ENCODE results near the gene PCDH1. TPM values are rescaled to one million over a fixed set of nuclear protein-coding genes. Genes with fewer than 3 reads are reported as not detected.
"Not testable (repeated sequence)": the region's sequence is repeated elsewhere in the genome, so short reads cannot be mapped to it uniquely, and the experiment has no call there.

Gene PCDH1
- total RNA-seq, 1 donor from 2014 or later: 22.8 TPM

- Mint-ChIP-seq H3K27ac (no peak overlapping the region), H3K4me3 (no peak overlapping the region), H3K4me1 (ENCODE audit: unreplicated experiment) (no peaks in the 10 kb centered on the region), H3K27me3 (peaks cover 12% of the 10 kb centered on the region), H3K9me3 (no peaks in the 10 kb centered on the region), H3K36me3 (no peaks in the 10 kb centered on the region)
- TF ChIP-seq CTCF (conservative IDR thresholded peaks at IDR 0.05): no peak
- DNase-seq (ENCODE audit: extremely low spot score, unreplicated experiment): no peak
These were observed 20.3 kb upstream of the PCDH1 start for GRCh38 chr5:141898448-141899049.

GRCh38 chr5:141897425-141897824, 19.2 kb upstream of the PCDH1 start:
- H3K9me3 Mint-ChIP-seq: no peaks in the 10 kb centered on the region
- H3K36me3 Mint-ChIP-seq: no peaks in the 10 kb centered on the region
- DNase-seq (ENCODE audit: extremely low spot score, unreplicated experiment): no peak
- H3K27me3 Mint-ChIP-seq: peaks cover 12% of the 10 kb centered on the region
- H3K4me1 Mint-ChIP-seq (ENCODE audit: unreplicated experiment): no peaks in the 10 kb centered on the region
- H3K27ac Mint-ChIP-seq: no peak overlapping the region
- TF ChIP-seq CTCF (conservative IDR thresholded peaks at IDR 0.05): no peak
- H3K4me3 Mint-ChIP-seq: no peak overlapping the region

- not testable (repeated sequence) for H3K9me3 Mint-ChIP-seq; H3K4me3 Mint-ChIP-seq; DNase-seq (ENCODE audit: extremely low spot score, unreplicated experiment); H3K36me3 Mint-ChIP-seq; H3K4me1 Mint-ChIP-seq (ENCODE audit: unreplicated experiment); H3K27ac Mint-ChIP-seq
- peaks cover 19% of the 10 kb centered on the region for H3K27me3 Mint-ChIP-seq
These were observed 12.2 kb upstream of the PCDH1 start for GRCh38 chr5:141890429-141890828.

GRCh38 chr5:141889282-141889871, 11.2 kb upstream of the PCDH1 start:
- no peaks in the 10 kb centered on the region for H3K4me1 Mint-ChIP-seq (ENCODE audit: unreplicated experiment)
- peaks cover 30% of the 10 kb centered on the region for H3K27me3 Mint-ChIP-seq
- H3K9me3 Mint-ChIP-seq: no peaks in the 10 kb centered on the region
- DNase-seq (ENCODE audit: extremely low spot score, unreplicated experiment): no peak
- TF ChIP-seq CTCF (conservative IDR thresholded peaks at IDR 0.05): peak; percentile 16
- H3K27ac Mint-ChIP-seq: no peak overlapping the region
- no peak overlapping the region for H3K4me3 Mint-ChIP-seq
- no peaks in the 10 kb centered on the region for H3K36me3 Mint-ChIP-seq

- H3K36me3 Mint-ChIP-seq: no peaks in the 10 kb centered on the region
- no peak overlapping the region for H3K27ac Mint-ChIP-seq
- H3K27me3 Mint-ChIP-seq: peaks cover 68% of the 10 kb centered on the region
- TF ChIP-seq CTCF (conservative IDR thresholded peaks at IDR 0.05): no peak
- H3K4me1 Mint-ChIP-seq (ENCODE audit: unreplicated experiment): peaks cover 22% of the 10 kb centered on the region
- no peak for DNase-seq (ENCODE audit: extremely low spot score, unreplicated experiment)
- peak overlapping the region; percentile 71 for H3K4me3 Mint-ChIP-seq
- no peaks in the 10 kb centered on the region for H3K9me3 Mint-ChIP-seq
These were observed 5.7 kb upstream of the PCDH1 start for GRCh38 chr5:141883892-141884318.

GRCh38 chr5:141883184-141883891, 5.1 kb upstream of the PCDH1 start:
- TF ChIP-seq CTCF (conservative IDR thresholded peaks at IDR 0.05): no peak
- no peaks in the 10 kb centered on the region for H3K9me3 Mint-ChIP-seq
- no peak for DNase-seq (ENCODE audit: extremely low spot score, unreplicated experiment)
- H3K36me3 Mint-ChIP-seq: no peaks in the 10 kb centered on the region
- peaks cover 23% of the 10 kb centered on the region for H3K4me1 Mint-ChIP-seq (ENCODE audit: unreplicated experiment)
- H3K27me3 Mint-ChIP-seq: peaks cover 70% of the 10 kb centered on the region
- H3K4me3 Mint-ChIP-seq: peak overlapping the region; percentile 71
- no peak overlapping the region for H3K27ac Mint-ChIP-seq

Measured in type B pancreatic cell (in vitro differentiated cells).